Tibial nerve (tissue), 3 donors: ENCODE data around the gene NTRK2.

Experiments used
- POLR2A ChIP-seq, 2 donors: fragments of 450-650 bp; IDR thresholded peaks; one replicate each; pipeline ENCODE4 v1.6.1; 2017; ENCODE audit warnings: antibody characterized with exemption in 2 of 2, mild to moderate bottlenecking in 2 of 2, moderate library complexity in 2 of 2
- TF ChIP-seq, protein P1 (sequence below), 5 experiments: fragments of 200-600 bp in 3 of 5; fragments of 450-650 bp in 2 of 5; sonication (generic) in 3 of 5; IDR thresholded peaks; one replicate each; pipeline ENCODE4 v1.5.1; 2016 to 2019; ENCODE audit warnings: antibody characterized with exemption in 5 of 5, mild to moderate bottlenecking in 3 of 5, moderate library complexity in 2 of 5

DNA sequence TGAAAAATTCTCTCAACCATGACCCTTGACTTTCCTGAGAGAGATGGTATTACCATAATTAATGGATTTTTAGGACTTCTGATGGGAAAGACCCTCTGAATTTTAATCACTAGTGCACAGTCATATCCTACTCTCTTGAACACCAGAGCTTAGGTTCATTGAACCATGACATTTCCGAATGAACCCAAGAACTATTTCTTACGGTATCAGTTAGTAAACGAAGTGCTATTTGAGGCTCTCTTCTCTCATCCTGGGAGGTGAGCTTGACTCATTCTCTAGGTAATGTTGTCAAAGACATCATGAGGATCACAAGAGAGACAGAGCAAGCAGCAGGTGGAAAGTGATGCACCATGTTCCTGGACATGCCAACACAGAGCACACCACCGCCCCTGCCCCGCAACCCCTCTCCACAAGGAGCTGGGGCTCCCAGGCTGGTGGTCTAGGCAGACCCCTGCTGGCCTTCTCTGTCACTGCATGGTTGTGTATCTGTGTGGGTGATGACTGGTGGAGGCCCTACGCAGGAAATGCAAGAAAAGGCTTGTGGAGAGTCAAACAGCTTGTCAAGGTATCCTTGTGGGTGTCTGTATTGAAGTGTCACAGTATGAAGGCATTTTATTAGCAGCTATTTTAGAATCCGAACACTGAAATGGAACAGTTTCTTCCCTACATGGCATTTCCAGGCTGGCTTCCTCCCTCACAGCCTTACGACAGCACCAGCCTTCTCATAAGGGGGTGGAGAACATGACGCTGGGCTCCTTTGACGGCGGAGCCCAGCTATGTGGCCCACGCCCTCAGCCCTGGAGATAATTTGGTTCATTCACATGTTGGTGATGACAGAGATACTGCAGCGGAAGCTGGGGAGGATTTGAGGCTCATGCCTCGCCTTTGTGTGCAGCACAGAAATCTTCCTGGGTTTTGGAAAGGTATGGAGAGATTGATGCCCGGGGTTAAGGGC lies 297.6 kb downstream of the NTRK2 start:
- TF ChIP-seq, protein P1, sequence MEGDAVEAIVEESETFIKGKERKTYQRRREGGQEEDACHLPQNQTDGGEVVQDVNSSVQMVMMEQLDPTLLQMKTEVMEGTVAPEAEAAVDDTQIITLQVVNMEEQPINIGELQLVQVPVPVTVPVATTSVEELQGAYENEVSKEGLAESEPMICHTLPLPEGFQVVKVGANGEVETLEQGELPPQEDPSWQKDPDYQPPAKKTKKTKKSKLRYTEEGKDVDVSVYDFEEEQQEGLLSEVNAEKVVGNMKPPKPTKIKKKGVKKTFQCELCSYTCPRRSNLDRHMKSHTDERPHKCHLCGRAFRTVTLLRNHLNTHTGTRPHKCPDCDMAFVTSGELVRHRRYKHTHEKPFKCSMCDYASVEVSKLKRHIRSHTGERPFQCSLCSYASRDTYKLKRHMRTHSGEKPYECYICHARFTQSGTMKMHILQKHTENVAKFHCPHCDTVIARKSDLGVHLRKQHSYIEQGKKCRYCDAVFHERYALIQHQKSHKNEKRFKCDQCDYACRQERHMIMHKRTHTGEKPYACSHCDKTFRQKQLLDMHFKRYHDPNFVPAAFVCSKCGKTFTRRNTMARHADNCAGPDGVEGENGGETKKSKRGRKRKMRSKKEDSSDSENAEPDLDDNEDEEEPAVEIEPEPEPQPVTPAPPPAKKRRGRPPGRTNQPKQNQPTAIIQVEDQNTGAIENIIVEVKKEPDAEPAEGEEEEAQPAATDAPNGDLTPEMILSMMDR (IDR thresholded peaks at IDR 0.05), result no peak
- TF ChIP-seq POLR2A (IDR thresholded peaks at IDR 0.05), result no peak
